Measurements from ENCODE around the gene S100A14. TPM values are rescaled to one million over a fixed set of nuclear protein-coding genes. Genes with fewer than 3 reads are reported as not detected.
"Not testable (repeated sequence)": the region's sequence is repeated elsewhere in the genome, so short reads cannot be mapped to it uniquely, and the experiment has no call there.

Gene S100A14
- total and polyA plus RNA-seq, 5 experiments from 2014 or later, result not detected

DNA sequence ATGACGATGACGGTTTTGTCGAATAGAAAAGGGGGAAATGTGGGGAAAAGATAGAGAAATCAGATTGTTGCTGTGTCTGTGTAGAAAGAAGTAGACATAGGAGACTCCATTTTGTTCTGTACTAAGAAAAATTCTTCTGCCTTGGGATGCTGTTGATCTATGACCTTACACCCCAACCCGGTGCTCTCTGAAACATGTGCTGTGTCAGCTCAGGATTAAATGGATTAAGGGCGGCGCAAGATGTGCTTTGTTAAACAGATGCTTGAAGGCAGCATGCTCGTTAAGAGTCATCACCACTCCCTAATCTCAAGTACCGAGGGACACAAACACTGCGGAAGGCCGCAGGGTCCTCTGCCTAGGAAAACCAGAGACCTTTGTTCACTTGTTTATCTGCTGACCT lies 40.6 kb downstream of the S100A14 start:
- not testable (repeated sequence) for H3K9me3 Mint-ChIP-seq, H3K36me3 Mint-ChIP-seq, DNase-seq, H3K4me1 Mint-ChIP-seq, H3K4me3 Mint-ChIP-seq, ATAC-seq
- Mint-ChIP-seq H3K27ac (peak overlapping the region in 1 of 10 donors; percentile 44), H3K27me3 (peaks cover 7 to 33% (median 15%) of the 10 kb centered on the region in 5 donors)
- POLR2A ChIA-PET, result interaction anchor here (0.6 kb wide), 1 partner anchor 13 kb away, joined by 3 read pairs; no protein-coding TSS in a partner anchor

DNA sequence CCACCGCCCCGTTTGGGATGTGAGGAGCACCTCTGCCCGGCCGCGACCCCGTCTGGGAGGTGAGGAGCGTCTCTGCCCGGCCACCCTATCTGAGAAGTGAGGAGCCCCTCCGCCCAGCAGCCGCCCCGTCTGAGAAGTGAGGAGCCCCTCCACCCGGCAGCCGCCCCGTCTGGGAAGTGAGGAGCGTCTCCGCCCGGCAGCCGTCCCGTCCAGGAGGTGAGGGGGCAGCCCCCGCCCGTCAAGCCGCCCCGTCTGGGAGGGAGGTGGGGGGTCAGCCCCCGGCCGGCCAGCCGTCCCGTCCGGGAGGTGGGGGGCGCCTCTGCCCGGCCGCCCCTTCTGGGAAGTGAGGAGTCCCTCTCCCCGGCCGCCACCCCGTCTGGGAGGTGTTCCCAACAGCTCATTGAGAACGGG lies 41.0 kb downstream of the S100A14 start:
- H3K9me3 Mint-ChIP-seq, H3K36me3 Mint-ChIP-seq, H3K4me1 Mint-ChIP-seq, ATAC-seq, POLR2A ChIA-PET, DNase-seq, H3K4me3 Mint-ChIP-seq: not testable (repeated sequence)
- peak overlapping the region in 1 of 10 donors; percentile 44 for H3K27ac Mint-ChIP-seq
- H3K27me3 Mint-ChIP-seq, result peaks cover 7 to 33% (median 15%) of the 10 kb centered on the region in 5 donors

DNA sequence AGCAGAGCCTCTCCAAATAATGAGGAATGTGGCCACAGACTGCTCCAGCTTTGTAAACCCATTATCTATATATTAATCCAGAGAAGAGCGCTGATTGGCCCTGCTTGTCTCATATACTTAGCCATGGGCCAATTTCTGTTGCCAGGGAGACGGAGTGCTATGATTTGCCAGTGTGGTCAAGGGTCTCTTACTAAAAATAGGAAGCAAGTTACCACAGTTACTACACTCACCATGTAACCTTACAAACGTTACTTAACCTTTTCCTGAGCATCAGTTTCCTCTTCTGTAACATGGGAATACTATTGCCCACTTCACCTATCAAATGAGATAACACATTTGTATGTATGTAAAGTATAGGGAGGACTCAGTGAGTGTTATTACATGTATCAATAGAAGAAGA lies 42.8 kb downstream of the S100A14 start:
- peaks cover 7 to 25% (median 11%) of the 10 kb centered on the region in 5 donors for H3K27me3 Mint-ChIP-seq
- no peaks in the 10 kb centered on the region for H3K36me3 Mint-ChIP-seq
- no peak overlapping the region for H3K27ac Mint-ChIP-seq
- no peak for ATAC-seq
- POLR2A ChIA-PET, result interaction anchor here (5.8 kb wide), 1 partner anchor 37 kb away, joined by 44 read pairs; the partner anchor contains the start of gene S100A6
- H3K4me3 Mint-ChIP-seq, result no peak overlapping the region
- DNase-seq, result no peak
- peaks cover 6 to 13% (median 7%) of the 10 kb centered on the region in 4 donors for H3K4me1 Mint-ChIP-seq
- H3K9me3 Mint-ChIP-seq, result no peaks in the 10 kb centered on the region

DNA sequence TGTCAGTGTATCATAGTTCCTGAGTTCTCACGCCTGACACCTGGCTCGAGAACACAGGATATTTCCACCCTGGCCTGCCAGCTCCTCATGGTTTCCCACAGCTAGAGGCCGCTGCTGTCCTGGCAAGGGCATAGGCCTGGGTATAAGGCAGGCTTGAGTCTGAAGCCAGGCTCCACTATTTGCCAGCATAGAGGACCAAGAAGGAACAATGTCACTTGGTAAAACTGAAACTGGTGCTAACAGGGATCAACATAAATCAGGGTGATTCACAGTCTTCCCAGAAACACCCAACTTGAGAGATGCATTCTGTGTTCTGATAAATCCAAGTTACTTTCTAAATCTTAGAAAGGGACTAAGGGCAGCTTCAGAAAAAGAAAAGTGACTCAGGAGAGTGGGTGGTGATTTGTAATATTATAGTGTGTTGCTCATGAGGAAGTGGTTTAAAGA lies 43.5 kb downstream of the S100A14 start:
- no peaks in the 10 kb centered on the region for H3K9me3 Mint-ChIP-seq
- H3K27ac Mint-ChIP-seq, result peak overlapping the region in 2 of 10 donors; percentile 9 to 10
- H3K4me3 Mint-ChIP-seq, result no peak overlapping the region
- ATAC-seq, result peak; percentile 82 to 87
- H3K36me3 Mint-ChIP-seq, result no peaks in the 10 kb centered on the region
- peaks cover 10 to 20% (median 13%) of the 10 kb centered on the region in 4 donors for H3K4me1 Mint-ChIP-seq
- POLR2A ChIA-PET, result interaction anchor here (1.8 to 5.8 kb wide), 2 partner anchors 36 to 40 kb away, joined by 8 to 44 read pairs; partner anchors contain the start of gene S100A6
- peak in 9 of 10 donors; percentile 25 to 77 (median 39) for DNase-seq
- H3K27me3 Mint-ChIP-seq, result peaks cover 2 to 18% (median 4%) of the 10 kb centered on the region in 5 donors

DNA sequence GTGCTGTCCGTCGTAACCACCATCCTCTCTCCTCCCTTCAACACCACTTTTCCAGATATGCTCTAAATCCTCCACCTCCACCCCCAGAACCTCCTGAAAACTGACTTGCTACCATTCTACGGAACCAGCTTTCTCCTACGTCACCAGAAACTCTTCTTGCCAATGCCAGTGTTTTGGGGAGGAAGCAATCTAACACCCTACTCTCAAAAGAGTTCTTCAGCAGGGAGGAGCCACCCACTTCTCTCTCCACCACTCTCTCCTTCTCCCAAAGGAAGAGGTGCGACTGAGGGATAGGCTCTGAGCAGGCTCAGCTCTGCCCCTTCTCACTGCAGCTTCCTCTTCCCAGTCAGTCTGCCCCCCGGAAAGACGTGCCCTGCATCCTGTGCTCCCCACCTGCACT lies 44.4 kb downstream of the S100A14 start:
- peak overlapping the region in 2 of 10 donors; percentile 25 to 29 for H3K27ac Mint-ChIP-seq
- POLR2A ChIA-PET, result interaction anchor here (1.8 to 5.8 kb wide), 2 partner anchors 36 to 39 kb away, joined by 8 to 44 read pairs; partner anchors contain the start of gene S100A6
- ATAC-seq, result no peak

DNA sequence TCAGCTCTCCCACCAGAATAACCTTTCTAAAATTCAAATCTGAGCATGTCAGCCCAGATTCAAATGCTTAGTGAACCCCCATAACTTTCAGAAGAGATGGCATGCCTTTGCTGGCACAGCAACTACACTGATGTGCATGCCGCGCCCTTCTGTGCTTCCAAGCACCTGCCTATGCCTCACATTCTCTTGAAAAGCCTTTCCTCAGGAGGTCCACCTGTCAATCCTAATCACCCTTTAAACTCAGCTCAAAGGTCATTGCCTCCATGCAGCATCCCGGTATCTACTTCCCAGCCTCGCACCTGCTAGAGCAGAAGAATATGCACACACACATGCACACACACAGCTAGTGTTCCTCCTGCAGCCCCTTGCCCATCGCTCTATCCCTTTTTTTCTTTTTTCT lies 45.3 kb downstream of the S100A14 start:
- Mint-ChIP-seq H3K27ac (peak overlapping the region in 1 of 10 donors; percentile 20), H3K9me3 (no peaks in the 10 kb centered on the region), H3K36me3 (no peaks in the 10 kb centered on the region), H3K4me1 (peaks cover 14 to 34% (median 27%) of the 10 kb centered on the region in 4 donors), H3K4me3 (no peak overlapping the region), H3K27me3 (peaks cover 0 to 12% (median 3%) of the 10 kb centered on the region in 5 donors)
- POLR2A ChIA-PET, result interaction anchor here (1.0 to 5.8 kb wide), 2 partner anchors 11 to 35 kb away, joined by 4 to 44 read pairs; partner anchors contain the start of gene S100A6
- DNase-seq (no peak), ATAC-seq (no peak)

More for the DNA sequence above, 44.4 kb downstream of the S100A14 start:
- DNase-seq, result no peak
- peaks cover 0 to 12% (median 4%) of the 10 kb centered on the region in 5 donors for H3K27me3 Mint-ChIP-seq
- no peaks in the 10 kb centered on the region for H3K36me3 Mint-ChIP-seq
- no peaks in the 10 kb centered on the region for H3K9me3 Mint-ChIP-seq
- H3K4me1 Mint-ChIP-seq, result peaks cover 11 to 27% (median 19%) of the 10 kb centered on the region in 4 donors
- H3K4me3 Mint-ChIP-seq, result no peak overlapping the region

DNA sequence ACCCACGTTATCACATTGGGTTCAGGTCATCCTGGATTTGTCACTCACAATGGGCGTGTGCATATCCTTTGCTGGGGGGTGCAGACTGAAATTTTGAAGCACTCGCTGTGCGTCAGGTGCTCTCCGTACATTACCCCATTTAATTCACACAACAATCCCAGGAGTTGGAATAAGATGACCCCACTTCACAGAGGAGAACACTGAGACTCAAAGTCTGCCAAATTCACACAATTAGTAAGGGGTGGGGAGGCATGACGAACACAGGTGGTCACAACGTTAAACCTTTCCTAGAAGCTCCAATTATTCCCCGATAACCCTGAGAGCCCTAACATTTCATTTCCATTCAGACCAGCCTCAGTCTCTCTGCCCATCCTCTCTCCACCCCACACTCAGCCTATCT lies 46.7 kb downstream of the S100A14 start:
- Mint-ChIP-seq H3K4me3 (peak overlapping the region in 2 of 10 donors; percentile 12 to 50), H3K27me3 (peaks cover 0 to 12% (median 3%) of the 10 kb centered on the region in 5 donors), H3K27ac (no peak overlapping the region), H3K9me3 (no peaks in the 10 kb centered on the region), H3K4me1 (peaks cover 16 to 41% (median 30%) of the 10 kb centered on the region in 4 donors), H3K36me3 (no peaks in the 10 kb centered on the region)
- ATAC-seq (no peak), DNase-seq (no peak)
- POLR2A ChIA-PET, result interaction anchor here (1.4 to 5.8 kb wide), 5 partner anchors 25 to 67 kb away, joined by 5 to 44 read pairs (median 13); partner anchors contain the start of genes S100A4 and S100A6

DNA sequence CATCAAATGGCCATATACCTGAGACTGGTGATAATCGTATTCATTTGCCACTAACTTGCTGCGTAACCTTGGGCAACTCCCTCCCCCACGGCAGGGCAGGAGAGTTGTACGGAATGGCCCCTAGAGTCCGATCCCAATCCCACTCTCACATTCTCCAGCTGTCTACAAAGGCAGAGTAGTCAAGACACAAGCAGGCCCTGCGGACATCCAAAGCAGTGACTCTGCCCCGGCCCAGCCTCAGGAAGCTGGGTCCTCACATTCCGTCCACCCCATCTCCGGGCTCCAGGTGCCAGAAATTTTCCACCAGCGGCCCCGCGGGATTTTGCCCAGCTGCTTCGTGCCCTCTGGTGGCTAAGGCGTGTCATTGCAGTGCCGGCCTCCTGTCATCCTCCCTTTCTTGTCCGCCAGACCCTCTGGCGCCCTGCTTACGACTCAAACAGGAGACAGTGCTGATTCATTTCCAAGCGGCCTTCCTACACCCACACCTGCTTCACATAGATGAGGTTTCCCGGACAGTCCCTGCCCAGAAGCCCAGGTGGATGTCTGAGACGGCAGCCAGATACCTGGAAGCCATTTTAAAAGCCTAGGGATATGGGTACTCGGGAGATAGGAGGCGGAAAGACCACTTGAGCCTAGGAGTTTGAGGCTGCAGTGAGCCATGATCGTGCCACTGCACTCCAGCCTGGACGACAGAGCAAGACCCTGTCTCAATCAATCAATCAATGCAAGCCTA lies 47.6 kb downstream of the S100A14 start:
- H3K27me3 Mint-ChIP-seq, result peaks cover 0 to 12% (median 3%) of the 10 kb centered on the region in 5 donors
- H3K4me1 Mint-ChIP-seq, result peaks cover 16 to 41% (median 30%) of the 10 kb centered on the region in 4 donors
- ATAC-seq (peak; percentile 62 to 64), DNase-seq (peak; percentile 63 to 87 (median 75))
- H3K36me3 Mint-ChIP-seq, result no peaks in the 10 kb centered on the region
- POLR2A ChIA-PET, result interaction anchor here (1.1 to 5.8 kb wide), 6 partner anchors 22 to 58 kb away, joined by 3 to 44 read pairs (median 10); partner anchors contain the start of genes S100A4 and S100A6
- peak overlapping the region; percentile 39 to 76 (median 66) for H3K4me3 Mint-ChIP-seq
- H3K27ac Mint-ChIP-seq, result peak overlapping the region in 9 of 10 donors; percentile 7 to 91 (median 77)
- no peaks in the 10 kb centered on the region for H3K9me3 Mint-ChIP-seq

DNA sequence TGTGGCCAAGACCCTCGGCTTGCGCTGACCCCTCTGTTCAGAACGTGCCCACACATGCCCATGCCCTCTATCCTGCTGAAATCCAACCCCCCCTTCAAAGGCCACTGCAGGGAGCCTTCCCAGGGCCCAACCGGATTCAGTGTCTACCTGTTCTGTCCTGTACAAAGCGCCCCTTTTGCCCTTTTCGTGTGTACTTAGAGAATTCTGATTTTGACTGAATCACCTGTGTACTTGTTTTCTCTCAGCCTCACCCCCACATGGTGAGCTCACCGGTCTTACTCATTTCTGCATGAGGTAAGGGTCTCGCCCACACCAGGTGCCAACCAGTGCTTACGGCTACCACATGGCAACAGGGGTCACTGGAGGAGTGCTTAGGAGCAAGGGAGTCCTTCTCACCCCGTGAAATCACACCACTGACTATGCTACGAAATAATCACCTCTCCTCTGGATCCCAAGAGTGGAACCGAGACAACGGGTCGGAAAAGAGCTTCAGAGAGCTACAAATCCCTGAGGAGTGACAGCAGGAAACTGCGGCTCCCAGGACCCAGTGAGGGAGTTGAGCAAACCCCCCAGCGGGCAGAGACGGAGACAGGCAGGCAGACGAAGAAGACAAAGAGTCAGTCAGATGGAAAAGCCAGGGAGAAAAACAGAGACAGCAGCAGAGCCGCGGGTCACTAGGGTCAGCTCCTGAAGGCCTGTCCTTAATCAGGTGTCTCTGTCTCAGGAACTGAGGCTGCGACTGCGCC lies 48.3 kb downstream of the S100A14 start:
- Mint-ChIP-seq H3K36me3 (no peaks in the 10 kb centered on the region), H3K27me3 (peaks cover 0 to 12% (median 3%) of the 10 kb centered on the region in 5 donors), H3K9me3 (no peaks in the 10 kb centered on the region), H3K27ac (peak overlapping the region in 5 of 10 donors; percentile 7 to 77 (median 60)), H3K4me1 (peaks cover 16 to 37% (median 30%) of the 10 kb centered on the region in 4 donors), H3K4me3 (peak overlapping the region in 3 of 10 donors; percentile 14 to 48 (median 30))
- POLR2A ChIA-PET, result interaction anchor here (1.1 to 5.8 kb wide), 6 partner anchors 21 to 57 kb away, joined by 3 to 44 read pairs (median 10); partner anchors contain the start of genes S100A4 and S100A6
- DNase-seq (no peak), ATAC-seq (no peak)

DNA sequence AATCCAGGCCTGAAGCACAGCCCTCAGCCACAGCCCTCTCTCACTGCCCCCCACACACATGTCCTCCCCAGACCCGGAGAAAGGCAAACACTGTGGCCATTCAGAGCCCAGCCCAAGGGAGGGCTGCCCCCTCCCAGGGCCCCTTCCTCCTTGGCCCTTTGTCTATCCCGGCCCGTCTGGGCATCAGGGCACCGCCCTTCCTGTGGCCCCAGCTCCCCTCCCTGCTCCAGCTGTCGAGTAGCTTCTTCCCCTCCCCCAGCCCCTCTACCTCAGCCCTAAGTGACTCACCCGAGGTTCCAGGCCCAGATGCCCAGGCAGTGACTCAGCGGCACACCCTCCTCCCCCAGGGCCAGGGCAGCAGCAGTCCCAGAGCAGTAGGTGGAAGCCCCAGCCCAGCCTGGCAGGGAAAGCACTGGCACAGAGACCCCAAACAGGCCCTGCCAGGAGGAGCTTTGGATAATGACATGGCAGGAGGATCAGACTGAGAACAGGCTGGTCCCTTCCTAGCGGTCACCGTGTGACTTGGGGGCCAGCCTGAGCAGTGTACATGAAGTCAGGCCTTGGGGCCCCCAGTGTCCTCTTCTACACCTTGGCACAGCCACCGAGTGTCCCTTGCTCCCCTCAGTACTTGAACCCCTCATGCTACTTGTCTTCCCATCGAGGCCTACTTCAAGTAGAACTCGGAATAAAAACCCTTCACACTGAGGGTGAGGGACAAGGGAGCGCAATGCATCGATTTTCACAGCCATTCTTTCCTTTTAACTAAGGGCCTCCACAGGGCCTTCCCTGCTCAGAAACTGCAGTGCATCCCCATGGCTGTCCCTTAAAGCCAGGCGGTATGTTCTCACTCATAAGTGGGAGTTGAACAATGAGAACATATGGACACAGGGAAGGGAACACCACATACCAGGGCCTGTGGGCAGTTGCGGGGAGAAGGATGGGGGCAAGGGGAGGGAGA lies 49.4 kb downstream of the S100A14 start:
- Mint-ChIP-seq H3K4me3 (peak overlapping the region in 6 of 10 donors; percentile 9 to 71 (median 52)), H3K36me3 (no peaks in the 10 kb centered on the region)
- peak; percentile 62 to 85 for ATAC-seq

More for the DNA sequence above, 49.4 kb downstream of the S100A14 start:
- Mint-ChIP-seq H3K27ac (peak overlapping the region in 8 of 10 donors; percentile 40 to 96 (median 68)), H3K4me1 (peaks cover 16 to 33% (median 30%) of the 10 kb centered on the region in 4 donors), H3K27me3 (peaks cover 0 to 9% (median 2%) of the 10 kb centered on the region in 5 donors), H3K9me3 (no peaks in the 10 kb centered on the region)
- DNase-seq, result peak in 4 of 10 donors; percentile 21 to 81 (median 52)
- POLR2A ChIA-PET, result interaction anchor here (0.6 to 4.1 kb wide), 8 partner anchors 21 to 67 kb away, joined by 3 to 25 read pairs (median 6); partner anchors contain the start of genes CHTOP, S100A4, S100A5 and S100A6
